ENCODE measurements around the gene SLC25A47.
"Not testable (repeated sequence)": the region's sequence is repeated elsewhere in the genome, so short reads cannot be mapped to it uniquely, and the experiment has no call there.

Gene SLC25A47, protein sequence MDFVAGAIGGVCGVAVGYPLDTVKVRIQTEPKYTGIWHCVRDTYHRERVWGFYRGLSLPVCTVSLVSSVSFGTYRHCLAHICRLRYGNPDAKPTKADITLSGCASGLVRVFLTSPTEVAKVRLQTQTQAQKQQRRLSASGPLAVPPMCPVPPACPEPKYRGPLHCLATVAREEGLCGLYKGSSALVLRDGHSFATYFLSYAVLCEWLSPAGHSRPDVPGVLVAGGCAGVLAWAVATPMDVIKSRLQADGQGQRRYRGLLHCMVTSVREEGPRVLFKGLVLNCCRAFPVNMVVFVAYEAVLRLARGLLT

GRCh38 chr14:100323121-100323941 lies at the start of gene SLC25A47:
Gene SLC25A47 (plus strand): TSS chr14:100323339. CDS start chr14:100323415, 76 bp downstream.
- DNase-seq = no peak

- no peak for DNase-seq
Measured at GRCh38 chr14:100274250-100274649, 48.9 kb upstream of the SLC25A47 start.

DNA sequence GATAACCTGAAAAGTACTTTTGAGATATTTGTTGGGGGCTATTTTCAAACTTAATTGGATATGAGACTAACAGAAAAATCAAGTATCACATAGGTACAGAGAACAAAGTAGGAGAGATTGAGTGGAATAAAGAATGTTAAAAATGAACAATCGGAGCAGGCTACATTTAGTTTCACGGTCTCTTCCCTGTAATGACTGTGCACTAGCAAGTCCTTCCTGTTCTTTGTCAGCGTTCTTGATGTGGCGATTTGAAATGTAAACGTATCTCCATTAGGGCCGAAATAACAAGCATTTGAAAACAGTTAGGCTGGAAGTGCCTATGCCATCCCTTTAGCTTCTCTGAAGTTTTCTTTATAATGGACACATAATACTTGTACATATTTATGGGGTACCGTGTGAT lies 47.9 kb upstream of the SLC25A47 start:
- no peak for DNase-seq

GRCh38 chr14:100278702-100279101 lies 44.4 kb upstream of the SLC25A47 start:
- DNase-seq = no peak

GRCh38 chr14:100279133-100279532 lies 44.0 kb upstream of the SLC25A47 start:
- DNase-seq = no peak

GRCh38 chr14:100279563-100279962 lies 43.6 kb upstream of the SLC25A47 start:
- no peak for DNase-seq

- DNase-seq = no peak
Measured at GRCh38 chr14:100281286-100282082, 41.7 kb upstream of the SLC25A47 start.

- no peak for DNase-seq
Measured at GRCh38 chr14:100282083-100282350, 41.1 kb upstream of the SLC25A47 start.

DNA sequence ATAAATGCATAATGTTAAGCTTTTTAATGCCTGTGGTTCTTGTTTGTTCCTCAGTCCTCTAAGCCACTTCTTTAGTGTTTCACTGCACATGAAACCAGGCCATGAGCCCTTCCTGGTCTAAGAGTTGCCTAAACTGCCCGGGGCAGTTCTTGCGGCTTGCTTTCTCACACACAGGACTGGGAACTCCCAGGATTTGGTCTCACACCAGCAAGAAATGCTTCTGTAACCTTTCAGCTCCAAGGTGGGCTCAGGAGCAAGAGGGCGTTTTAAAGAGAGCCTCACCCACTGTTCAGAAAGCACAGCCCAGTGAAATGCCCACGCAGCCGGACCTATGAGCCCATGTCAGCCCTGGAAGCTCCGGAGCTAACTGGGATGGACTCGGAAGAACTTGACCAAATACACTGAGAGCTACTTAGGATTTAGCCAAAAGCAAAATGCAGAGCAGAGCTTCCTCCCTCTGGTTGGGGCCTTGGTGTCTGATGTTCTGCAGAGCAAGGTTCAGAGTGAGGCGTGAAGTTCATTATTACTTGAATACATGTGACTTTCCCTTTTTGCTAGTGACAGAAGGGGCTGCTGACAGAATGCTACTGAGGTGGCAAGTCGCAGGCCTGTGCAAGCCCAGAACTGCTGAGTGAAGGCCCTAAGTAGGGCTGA lies 40.2 kb upstream of the SLC25A47 start:
- no peak for DNase-seq

GRCh38 chr14:100283436-100283835 lies 39.7 kb upstream of the SLC25A47 start:
- DNase-seq = not testable (repeated sequence)

DNA sequence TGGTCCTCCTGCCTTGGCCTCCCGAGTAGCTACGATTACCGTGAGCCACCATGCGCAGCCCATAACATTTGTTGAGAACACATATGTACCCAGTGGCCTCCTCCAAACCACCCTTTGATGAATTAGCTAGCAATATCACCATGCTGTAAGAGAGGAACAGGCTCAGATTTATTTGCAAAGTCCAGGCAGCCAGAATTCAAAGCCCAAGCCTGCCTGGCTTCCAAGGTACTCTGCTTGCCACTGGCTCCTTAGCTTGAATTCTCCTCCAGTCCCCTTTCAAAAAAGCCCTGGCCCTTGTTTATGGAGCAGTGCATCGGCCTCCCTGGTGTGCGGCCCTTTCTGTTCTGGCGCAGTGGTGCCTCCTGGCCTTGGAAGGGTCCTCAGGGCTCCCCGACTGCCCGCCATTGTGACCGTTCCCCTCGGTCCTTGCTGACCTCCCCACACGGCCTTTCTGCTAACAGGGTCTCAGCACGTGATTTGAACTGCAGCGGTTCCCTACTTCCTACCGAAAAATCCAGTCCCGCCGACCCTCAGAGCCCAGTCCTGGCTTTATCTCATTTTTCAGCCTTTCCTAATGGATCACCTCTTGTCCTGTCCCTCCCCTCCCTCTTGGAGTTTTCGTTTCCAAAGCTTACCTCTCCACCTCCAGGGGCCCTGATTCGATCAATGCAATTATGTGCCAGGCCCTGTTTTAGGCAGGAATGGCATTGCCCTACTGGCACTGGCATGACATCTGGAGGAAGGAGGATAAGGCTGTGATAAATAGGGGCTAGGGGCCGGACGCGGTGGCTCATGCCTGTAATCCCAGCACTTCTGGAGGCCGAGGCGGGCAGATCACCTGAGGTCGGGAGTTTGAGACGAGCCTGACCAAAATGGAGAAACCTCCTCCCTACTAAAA lies 38.9 kb upstream of the SLC25A47 start:
- no peak for DNase-seq

DNA sequence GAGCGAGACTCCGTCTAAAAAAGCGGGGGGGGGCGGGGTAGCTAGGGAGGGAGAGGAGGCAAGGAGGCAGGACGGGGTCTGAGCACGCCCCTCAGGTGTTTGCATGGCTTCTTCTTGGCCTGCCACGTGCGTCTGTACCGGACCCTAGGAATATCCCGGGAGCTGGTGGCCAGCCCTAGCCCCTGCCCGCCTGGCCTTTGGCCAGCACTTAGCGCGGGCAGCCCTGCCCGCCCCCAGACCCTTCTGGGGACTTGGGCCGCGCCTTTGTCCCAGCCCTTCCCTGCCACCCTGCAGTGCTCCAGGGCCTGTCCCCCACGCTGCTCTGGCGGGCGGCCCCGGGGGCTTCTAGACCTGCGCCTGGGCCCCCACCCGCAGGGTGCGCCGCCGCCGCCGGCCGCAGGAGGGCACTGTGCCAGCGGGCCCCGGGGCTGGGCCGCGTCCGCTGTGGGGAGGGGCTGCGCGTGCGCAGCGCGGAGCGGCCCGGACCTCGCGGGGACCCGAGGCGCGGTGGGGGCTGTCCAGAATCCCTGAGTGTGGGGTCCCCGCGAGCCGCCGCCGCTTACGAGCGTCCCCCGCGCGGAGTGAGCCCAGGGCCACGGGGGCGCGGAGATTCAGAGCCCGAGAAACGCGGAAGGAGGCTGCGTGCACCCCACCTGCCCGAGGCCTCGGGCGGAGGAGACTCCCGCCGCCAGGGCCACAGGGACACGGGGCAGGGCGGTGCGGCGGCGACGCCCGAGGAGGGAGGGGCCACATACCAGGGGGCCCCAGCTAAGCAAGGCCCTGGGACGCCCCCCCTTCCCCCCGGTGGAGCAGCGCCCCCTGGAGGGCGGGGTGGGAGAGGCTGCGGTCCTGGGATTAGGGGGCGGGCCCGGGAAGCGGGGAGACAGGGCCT lies 37.9 kb upstream of the SLC25A47 start:
- DNase-seq = no peak

DNA sequence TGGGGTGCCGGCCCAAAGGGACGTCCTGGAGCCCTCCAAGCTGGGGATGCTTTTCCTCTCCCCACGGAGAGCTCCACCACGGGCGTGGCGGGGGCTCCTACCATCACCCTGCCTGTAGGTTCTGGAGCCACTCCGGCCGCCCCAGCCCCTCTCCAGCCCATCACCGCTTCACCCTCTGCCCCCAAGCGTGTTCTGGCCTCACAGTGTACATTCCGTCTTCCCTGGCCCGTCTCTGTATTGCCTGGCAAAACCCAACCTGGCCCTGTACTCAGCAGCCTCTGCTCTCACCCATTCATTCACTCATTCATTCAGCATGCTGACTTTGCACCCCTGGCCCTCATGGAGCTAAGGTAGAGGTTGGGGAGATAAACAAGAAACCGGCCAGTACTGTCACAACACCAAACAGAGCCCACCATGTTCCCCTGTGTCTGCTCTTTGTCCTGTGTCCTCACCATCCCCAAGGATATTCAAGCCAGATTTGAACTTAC lies 37.2 kb upstream of the SLC25A47 start:
- no peak for DNase-seq

GRCh38 chr14:100286484-100287191 lies 36.5 kb upstream of the SLC25A47 start:
- DNase-seq = no peak

DNA sequence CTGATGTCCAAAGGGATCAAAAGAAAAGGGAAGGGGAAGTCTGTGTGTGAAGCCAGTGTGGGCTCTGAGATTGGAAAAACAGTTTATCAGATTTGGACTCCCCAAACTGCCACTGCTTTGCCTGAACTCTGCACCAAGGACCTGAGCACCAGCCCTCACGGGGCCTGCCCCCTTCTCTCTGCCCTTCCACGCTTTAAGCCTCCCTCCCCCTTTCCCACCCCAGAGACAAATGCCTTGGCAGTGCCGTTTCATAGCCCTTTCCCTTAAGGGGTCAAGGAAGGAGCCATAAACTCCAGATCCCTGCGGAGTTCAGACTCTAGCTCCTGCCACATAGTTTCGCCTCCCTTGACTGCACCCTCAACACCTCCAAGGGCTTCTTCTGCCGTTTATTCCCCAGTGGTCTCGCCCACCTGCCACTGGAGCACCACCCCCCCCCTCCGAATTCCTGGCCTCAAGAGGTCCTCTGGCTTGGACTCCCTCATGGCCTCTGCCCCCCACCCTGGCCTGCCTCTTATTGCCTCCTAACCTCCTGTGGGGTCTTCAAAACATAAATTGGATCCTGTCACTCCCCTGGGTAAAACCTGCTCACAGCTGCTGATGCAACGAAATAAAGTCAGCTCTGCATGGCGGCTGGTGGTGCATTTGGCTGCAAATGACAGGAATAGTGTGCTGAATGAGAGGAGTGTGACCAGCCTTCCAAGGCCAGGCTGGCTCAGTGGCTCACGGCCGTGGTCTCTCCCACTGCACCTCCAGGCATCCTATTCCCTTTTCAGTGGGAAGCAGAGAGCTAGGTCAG lies 35.7 kb upstream of the SLC25A47 start:
- DNase-seq = no peak

GRCh38 chr14:100287998-100288295 lies 35.2 kb upstream of the SLC25A47 start:
- not testable (repeated sequence) for DNase-seq

GRCh38 chr14:100288382-100289185 lies 34.6 kb upstream of the SLC25A47 start:
- no peak for DNase-seq

DNA sequence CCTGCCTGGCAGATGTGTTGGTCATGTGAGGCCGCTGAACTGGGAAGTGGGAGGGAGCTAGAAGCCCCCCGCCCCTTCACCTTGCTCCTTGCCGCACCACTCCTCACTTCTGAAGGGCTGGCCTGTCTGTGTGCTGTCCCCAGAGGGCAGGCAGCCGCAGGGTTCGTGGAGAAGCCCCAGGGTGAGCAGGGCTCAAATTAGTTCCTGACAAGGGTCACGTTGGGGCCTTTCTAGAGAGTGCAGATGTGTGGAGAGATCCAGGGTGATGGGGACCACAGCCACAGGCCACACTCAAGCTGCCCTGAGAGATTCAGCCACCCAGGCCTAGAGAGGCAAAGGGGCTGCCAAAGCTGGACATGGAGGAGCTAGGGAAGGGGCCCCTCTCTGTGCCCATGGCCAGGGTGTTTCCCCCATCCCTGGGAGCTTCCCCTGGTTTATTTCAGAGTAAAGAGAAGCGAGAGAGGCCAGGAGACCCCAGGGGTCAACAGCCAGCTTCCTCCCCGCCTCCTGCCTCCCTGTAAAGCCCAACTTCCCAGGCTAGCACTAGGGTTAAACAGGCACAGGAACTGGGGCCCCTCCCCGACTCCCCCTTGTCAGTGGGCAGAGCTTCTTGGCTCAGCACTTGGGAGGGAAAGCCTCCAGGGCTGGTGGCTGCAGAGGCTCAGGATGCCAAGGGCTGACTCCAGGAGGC lies 33.1 kb upstream of the SLC25A47 start:
- DNase-seq = no peak

All from DMS153 (cell line).